Kidney (tissue), 14 donors: Measurements from ENCODE around the gene ANKRD44. TPM values are rescaled to one million over a fixed set of nuclear protein-coding genes. Genes with fewer than 3 reads are reported as not detected.
A peak's percentile ranks its signal among the peaks of the same experiment; 100 is the strongest.

Source experiments
- DNase-seq, 5 donors: peaks; one replicate each; pipeline ENCODE4 v3.0.0-alpha.2; 2013 to 2020
- FAIRE-seq: peaks from 2 replicates; lab custom pipeline; 2012; peaks lifted over from hg19 to GRCh38; lab: Jason Lieb, UNC
- H3K27ac ChIP-seq, 2 donors: one replicate each; pipeline ENCODE4 v1.7.0; 2013; ENCODE audit warnings: low read depth in 2 of 2, low read length in 2 of 2, inconsistent platforms in 1 of 2
- H3K27me3 ChIP-seq: one replicate; pipeline ENCODE4 v1.7.1; 2013; ENCODE audit warnings: low read length, inconsistent platforms; ENCODE audit not compliant: control insufficient read depth, insufficient read depth
- H3K36me3 ChIP-seq, 3 donors: one replicate each; pipeline versions ENCODE4 v1.7.0 to v1.7.1; 2013; ENCODE audit warnings: low read length in 3 of 3, control low read depth in 1 of 3, inconsistent platforms in 1 of 3; ENCODE audit not compliant: insufficient read depth in 3 of 3, control insufficient read depth in 2 of 3
- H3K4me1 ChIP-seq, 3 donors: one replicate each; pipeline versions ENCODE4 v1.7.0 to v1.7.1; 2013; ENCODE audit warnings: low read length in 3 of 3, inconsistent platforms in 1 of 3, low read depth in 1 of 3; ENCODE audit not compliant: control insufficient read depth in 2 of 3, insufficient read depth in 2 of 3
- H3K4me3 ChIP-seq, 3 donors: one replicate each; pipeline versions ENCODE4 v1.7.0 to v1.8.1; 2013; ENCODE audit warnings: low read length in 3 of 3, control low read depth in 1 of 3, inconsistent platforms in 1 of 3
- H3K9ac ChIP-seq, 3 donors: one replicate each; pipeline versions ENCODE4 v1.7.0 to v1.7.1; 2013; ENCODE audit warnings: low read length in 3 of 3, control low read depth in 1 of 3, inconsistent platforms in 1 of 3
- H3K9me3 ChIP-seq, 3 donors: one replicate each; pipeline versions ENCODE4 v1.7.0 to v1.7.1; 2013; ENCODE audit warnings: low read length in 3 of 3, control low read depth in 1 of 3, inconsistent platforms in 1 of 3; ENCODE audit not compliant: control insufficient read depth in 2 of 3, insufficient read depth in 1 of 3
- CTCF ChIP-seq: IDR thresholded peaks from 3 replicates; pipeline ENCODE4 v1.5.1; 2012; ENCODE audit warnings: mild to moderate bottlenecking, moderate library complexity, borderline replicate concordance; ENCODE audit not compliant: insufficient read depth; ENCODE audit errors: extremely low read depth
- intact Hi-C: fragments of 100-400 bp; cut with DNase I; formaldehyde crosslinking; loops from one replicate; pipeline ENCODE4 v1.11.1; 2022
- polyA plus RNA-seq: library from polyadenylated mRNA; stranded (reverse); fragments of 350-450 nt; fragmentation: Illumina TruSeq; extraction: RNeasy Lipid Tissue Mini Kit (QIAGEN cat#74804); gene quantifications from one replicate; pipeline ENCODE4 v1.2.3, GENCODE V29; 2014; ENCODE audit warnings: low read depth, low replicate concordance; ENCODE audit not compliant: insufficient read depth
- total RNA-seq: library from RNA; stranded (reverse); fragmentation: NEBNext Ultra II Directional; extraction: Animal tissue kit (Norgen Biotek cat#: 25700); gene quantifications from one replicate; pipeline ENCODE4 v1.2.1, GENCODE V29; 2021
- donor health status: control.
- donor health status: control.
- donor health status: control.
- donor health status: control.
- donor health status: control.
- donor health status: DM: yes; HTN: yes; CAD: no.
- donor health status: Normal renal cell carcinoma (clear cell type).

Gene ANKRD44
- total and polyA plus RNA-seq, 2 donors from 2014 or later = 2.2 to 39.2 TPM

GRCh38 chr2:197328461-197328860 lies 17.9 kb upstream of the ANKRD44 start:
- TF ChIP-seq CTCF = no peak
- FAIRE-seq (no peak), DNase-seq (no peak)
- intact Hi-C loops = no loop called here
- Histone ChIP-seq H3K27me3 (no peaks in the 10 kb centered on the region), H3K4me3 (no peak overlapping the region), H3K9ac (no peak overlapping the region), H3K9me3 (no peaks in the 10 kb centered on the region), H3K27ac (no peak overlapping the region), H3K36me3 (no peaks in the 10 kb centered on the region), H3K4me1 (peaks cover 0 to 4% (median 3%) of the 10 kb centered on the region in 3 donors)

- FAIRE-seq = no peak
- peak in 1 of 5 donors; percentile 34 for DNase-seq
- Histone ChIP-seq H3K4me1 (peaks cover 0 to 5% (median 4%) of the 10 kb centered on the region in 3 donors), H3K27me3 (no peaks in the 10 kb centered on the region), H3K4me3 (no peak overlapping the region), H3K9ac (no peak overlapping the region), H3K36me3 (no peaks in the 10 kb centered on the region), H3K9me3 (no peaks in the 10 kb centered on the region), H3K27ac (no peak overlapping the region)
- intact Hi-C loops = no loop called here
- no peak for TF ChIP-seq CTCF
These were observed 17.0 kb upstream of the ANKRD44 start for GRCh38 chr2:197327472-197328098.

GRCh38 chr2:197327073-197327471 lies 16.5 kb upstream of the ANKRD44 start:
- no peak for TF ChIP-seq CTCF
- H3K27ac ChIP-seq = no peak overlapping the region
- FAIRE-seq (no peak), DNase-seq (no peak)
- peaks cover 0 to 5% (median 4%) of the 10 kb centered on the region in 3 donors for H3K4me1 ChIP-seq
- no peak overlapping the region for H3K4me3 ChIP-seq
- H3K9me3 ChIP-seq = no peaks in the 10 kb centered on the region
- no peak overlapping the region for H3K9ac ChIP-seq
- H3K27me3 ChIP-seq = no peaks in the 10 kb centered on the region
- intact Hi-C loops = no loop called here
- H3K36me3 ChIP-seq = no peaks in the 10 kb centered on the region
